Left ventricle myocardium inferior (tissue), 1 donor: ENCODE data around the gene STK32A. TPM values are rescaled to one million over a fixed set of nuclear protein-coding genes. Genes with fewer than 3 reads are reported as not detected.

ENCODE experiments used
- DNase-seq: peaks from one replicate; pipeline ENCODE4 v3.0.0-alpha.2; 2020
- H3K27ac ChIP-seq: fragments of 200-600 bp; replicated peaks from 2 replicates; pipeline ENCODE4 v1.8.0; 2021
- H3K27me3 ChIP-seq: fragments of 200-600 bp; 2 replicates; pipeline ENCODE4 v1.8.0; 2021; ENCODE audit warnings: low read depth
- H3K36me3 ChIP-seq: fragments of 200-600 bp; 2 replicates; pipeline ENCODE4 v1.8.0; 2021
- H3K4me1 ChIP-seq: fragments of 200-600 bp; 2 replicates; pipeline ENCODE4 v1.8.0; 2021
- H3K4me3 ChIP-seq: fragments of 200-600 bp; 2 replicates; pipeline ENCODE4 v1.8.0; 2021; ENCODE audit warnings: mild to moderate bottlenecking, moderate library complexity
- H3K9me3 ChIP-seq: fragments of 200-600 bp; replicated peaks from 2 replicates; pipeline ENCODE4 v1.8.0; 2021
- intact Hi-C: fragments of 100-400 bp; cut with micrococcal nuclease; formaldehyde crosslinking; loops from one replicate; pipeline ENCODE4 v1.11.0; 2022
- total RNA-seq: library from RNA; stranded (reverse); fragmentation: NEBNext Ultra II Directional; extraction: Animal tissue kit (Norgen Biotek cat#: 25700); gene quantifications from one replicate; pipeline ENCODE4 v1.2.1, GENCODE V29; 2021
- TF ChIP-seq, protein P1 (sequence below): fragments of 200-600 bp; IDR thresholded peaks from 2 replicates; pipeline ENCODE4 v1.8.0; 2021; ENCODE audit warnings: antibody characterized with exemption, mild to moderate bottlenecking, borderline replicate concordance
- donor health status: DM: no; HTN: yes; CAD: no; lungs with severe emphysema.

Gene STK32A
- total RNA-seq, 1 donor from 2014 or later = 0.80 TPM

DNA sequence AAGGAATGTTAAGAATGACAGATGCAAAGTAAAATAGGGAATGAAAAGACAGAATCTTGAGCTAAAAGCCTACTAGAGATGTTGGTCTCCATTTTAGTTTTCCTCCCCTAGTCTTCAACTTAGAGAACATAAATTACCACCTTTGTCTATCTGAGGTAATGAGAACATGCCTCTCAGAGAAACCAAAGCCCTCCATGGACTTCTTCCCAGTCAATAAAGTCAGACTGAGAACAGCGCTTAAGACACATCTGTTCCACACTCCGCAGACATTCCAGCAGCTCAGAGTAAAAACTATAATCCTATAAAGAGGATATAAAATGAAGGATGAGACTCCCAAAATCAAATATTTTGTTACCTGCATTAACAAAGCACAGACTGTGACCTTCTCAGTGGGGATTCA is 195.8 kb downstream of the STK32A start:
- intact Hi-C loops = no loop called here
- peaks cover 51% of the 10 kb centered on the region for H3K4me1 ChIP-seq
- H3K4me3 ChIP-seq = no peak overlapping the region
- TF ChIP-seq, protein P1, sequence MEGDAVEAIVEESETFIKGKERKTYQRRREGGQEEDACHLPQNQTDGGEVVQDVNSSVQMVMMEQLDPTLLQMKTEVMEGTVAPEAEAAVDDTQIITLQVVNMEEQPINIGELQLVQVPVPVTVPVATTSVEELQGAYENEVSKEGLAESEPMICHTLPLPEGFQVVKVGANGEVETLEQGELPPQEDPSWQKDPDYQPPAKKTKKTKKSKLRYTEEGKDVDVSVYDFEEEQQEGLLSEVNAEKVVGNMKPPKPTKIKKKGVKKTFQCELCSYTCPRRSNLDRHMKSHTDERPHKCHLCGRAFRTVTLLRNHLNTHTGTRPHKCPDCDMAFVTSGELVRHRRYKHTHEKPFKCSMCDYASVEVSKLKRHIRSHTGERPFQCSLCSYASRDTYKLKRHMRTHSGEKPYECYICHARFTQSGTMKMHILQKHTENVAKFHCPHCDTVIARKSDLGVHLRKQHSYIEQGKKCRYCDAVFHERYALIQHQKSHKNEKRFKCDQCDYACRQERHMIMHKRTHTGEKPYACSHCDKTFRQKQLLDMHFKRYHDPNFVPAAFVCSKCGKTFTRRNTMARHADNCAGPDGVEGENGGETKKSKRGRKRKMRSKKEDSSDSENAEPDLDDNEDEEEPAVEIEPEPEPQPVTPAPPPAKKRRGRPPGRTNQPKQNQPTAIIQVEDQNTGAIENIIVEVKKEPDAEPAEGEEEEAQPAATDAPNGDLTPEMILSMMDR = no peak
- DNase-seq = no peak
- no peaks in the 10 kb centered on the region for H3K36me3 ChIP-seq
- H3K9me3 ChIP-seq = no peaks in the 10 kb centered on the region
- no peak overlapping the region for H3K27ac ChIP-seq
- no peaks in the 10 kb centered on the region for H3K27me3 ChIP-seq

DNA sequence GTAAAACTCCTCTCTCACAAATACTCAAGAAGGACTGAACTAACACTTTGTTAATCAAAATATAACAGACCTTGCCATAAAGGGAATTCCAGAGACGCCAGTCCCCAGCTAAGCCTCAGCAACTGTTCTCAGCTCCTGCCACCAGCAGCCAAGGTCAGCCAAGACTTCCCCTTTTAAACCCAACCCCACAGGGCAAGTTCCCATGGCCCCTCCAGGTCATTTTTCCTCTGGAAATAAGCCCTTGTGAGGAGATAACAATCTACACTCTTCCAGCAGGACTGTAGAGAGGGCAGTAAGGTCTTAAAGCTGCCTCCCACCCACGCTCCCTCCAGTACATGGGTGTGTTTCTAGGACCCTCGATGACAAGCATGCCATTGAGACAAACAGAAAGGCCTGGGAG is 196.8 kb downstream of the STK32A start:
- TF ChIP-seq, protein P1 = no peak
- Histone ChIP-seq H3K27me3 (no peaks in the 10 kb centered on the region), H3K4me3 (no peak overlapping the region), H3K27ac (no peak overlapping the region), H3K4me1 (peaks cover 59% of the 10 kb centered on the region), H3K9me3 (no peaks in the 10 kb centered on the region), H3K36me3 (no peaks in the 10 kb centered on the region)
- DNase-seq = no peak
- intact Hi-C loops = no loop called here

DNA sequence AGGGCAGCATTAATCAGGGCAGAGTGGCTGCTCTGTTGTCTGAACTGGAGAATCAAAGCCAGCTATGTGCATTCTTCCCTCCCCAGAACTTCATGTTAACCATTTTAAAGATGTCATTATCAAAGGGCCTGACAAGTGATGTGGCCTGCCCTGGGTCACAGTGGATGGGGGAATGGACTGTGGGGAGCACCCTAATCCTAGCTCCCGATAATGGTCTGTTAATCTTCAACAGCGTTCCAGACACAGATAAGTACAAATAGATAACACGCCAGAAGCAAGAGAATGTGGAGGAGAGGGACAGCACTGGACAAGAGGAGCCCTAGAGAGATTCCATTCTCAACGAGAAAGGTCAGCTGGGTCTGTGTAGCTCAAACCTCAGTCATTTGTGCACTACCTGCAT is 197.5 kb downstream of the STK32A start:
- TF ChIP-seq, protein P1 = no peak
- no peaks in the 10 kb centered on the region for H3K36me3 ChIP-seq
- no peaks in the 10 kb centered on the region for H3K9me3 ChIP-seq
- H3K27ac ChIP-seq = no peak overlapping the region
- no peak for DNase-seq
- peaks cover 65% of the 10 kb centered on the region for H3K4me1 ChIP-seq
- H3K4me3 ChIP-seq = no peak overlapping the region
- no peaks in the 10 kb centered on the region for H3K27me3 ChIP-seq
- intact Hi-C loops = no loop called here

DNA sequence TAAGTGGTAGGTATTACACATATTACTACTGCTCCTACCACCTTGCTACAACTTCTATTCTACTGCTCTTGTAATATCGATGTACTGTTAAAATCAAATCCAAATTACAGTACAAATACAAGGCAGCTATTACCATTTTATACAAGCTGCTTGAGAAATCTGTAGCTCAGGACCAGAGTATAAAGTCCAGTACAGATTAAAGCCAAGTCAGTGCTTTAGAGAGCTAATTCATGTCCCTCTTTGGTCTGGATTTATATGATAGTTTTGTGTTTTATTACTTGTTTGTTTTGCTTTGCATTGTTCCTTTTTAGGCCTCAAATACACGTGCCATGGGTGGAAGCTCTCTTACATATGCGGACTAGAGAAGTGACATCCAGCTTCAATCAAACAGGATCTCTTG is 199.2 kb downstream of the STK32A start:
- intact Hi-C loops = no loop called here
- H3K9me3 ChIP-seq = no peaks in the 10 kb centered on the region
- no peaks in the 10 kb centered on the region for H3K27me3 ChIP-seq
- no peak overlapping the region for H3K27ac ChIP-seq
- H3K4me1 ChIP-seq = peaks cover 56% of the 10 kb centered on the region
- TF ChIP-seq, protein P1 = no peak
- no peak overlapping the region for H3K4me3 ChIP-seq
- no peaks in the 10 kb centered on the region for H3K36me3 ChIP-seq
- DNase-seq = no peak

DNA sequence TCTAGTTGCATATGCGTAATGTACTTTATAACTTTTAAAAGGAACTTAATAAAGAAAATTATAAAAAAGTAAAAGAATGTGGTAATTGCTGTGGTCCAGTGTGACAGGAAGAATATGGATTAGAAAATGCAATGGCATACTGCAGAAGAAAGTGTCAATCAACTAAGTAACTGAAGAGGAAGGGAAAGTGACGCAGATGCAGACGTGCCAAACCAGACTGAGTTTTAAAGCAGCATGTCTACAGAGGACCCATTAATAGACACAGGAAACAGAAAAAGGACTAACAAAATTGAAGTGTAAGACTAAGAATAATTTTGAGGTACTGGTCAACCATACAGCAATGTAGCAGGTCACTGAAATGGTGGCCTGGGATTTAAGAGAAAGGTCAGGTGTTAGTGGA is 201.8 kb downstream of the STK32A start:
- H3K4me1 ChIP-seq = peaks cover 44% of the 10 kb centered on the region

More for the DNA sequence above, 201.8 kb downstream of the STK32A start:
- Histone ChIP-seq H3K36me3 (no peaks in the 10 kb centered on the region), H3K4me3 (no peak overlapping the region), H3K27me3 (no peaks in the 10 kb centered on the region), H3K9me3 (no peaks in the 10 kb centered on the region), H3K27ac (no peak overlapping the region)
- TF ChIP-seq, protein P1 = no peak
- intact Hi-C loops = no loop called here
- no peak for DNase-seq
